ENCODE results near the gene ACYP1.
A peak's percentile ranks its signal among the peaks of the same experiment; 100 is the strongest.

Gene ACYP1

GRCh38 chr14:75063491-75064204, at the start of gene ACYP1:
TSS of gene ACYP1 (minus strand) at chr14:75064024. CDS start at chr14:75063553, 471 bp downstream.
- peak; percentile 95 for DNase-seq (ENCODE audit: low spot score)

- DNase-seq (ENCODE audit: low spot score), result no peak
These were observed 46.1 kb upstream of the ACYP1 start for GRCh38 chr14:75109877-75110276.

GRCh38 chr14:75107186-75107585, 43.4 kb upstream of the ACYP1 start:
- no peak for DNase-seq (ENCODE audit: low spot score)

- no peak for DNase-seq (ENCODE audit: low spot score)
These were observed 37.7 kb upstream of the ACYP1 start for GRCh38 chr14:75101491-75101890.

GRCh38 chr14:75098682-75099081, 34.9 kb upstream of the ACYP1 start:
- DNase-seq (ENCODE audit: low spot score), result no peak

- no peak for DNase-seq (ENCODE audit: low spot score)
These were observed 34.4 kb upstream of the ACYP1 start for GRCh38 chr14:75098212-75098611.

GRCh38 chr14:75096959-75097358, 33.1 kb upstream of the ACYP1 start:
- DNase-seq (ENCODE audit: low spot score), result no peak

- DNase-seq (ENCODE audit: low spot score), result no peak
These were observed 31.9 kb upstream of the ACYP1 start for GRCh38 chr14:75095690-75096089.

GRCh38 chr14:75094896-75095295, 31.1 kb upstream of the ACYP1 start:
- DNase-seq (ENCODE audit: low spot score), result no peak

GRCh38 chr14:75092698-75093097, 28.9 kb upstream of the ACYP1 start:
- no peak for DNase-seq (ENCODE audit: low spot score)

GRCh38 chr14:75091251-75091650, 27.4 kb upstream of the ACYP1 start:
- no peak for DNase-seq (ENCODE audit: low spot score)

GRCh38 chr14:75090353-75090752, 26.5 kb upstream of the ACYP1 start:
- DNase-seq (ENCODE audit: low spot score), result no peak

GRCh38 chr14:75088566-75089373, 24.9 kb upstream of the ACYP1 start:
- DNase-seq (ENCODE audit: low spot score), result no peak

- DNase-seq (ENCODE audit: low spot score), result no peak
These were observed 24.3 kb upstream of the ACYP1 start for GRCh38 chr14:75088153-75088552.

- no peak for DNase-seq (ENCODE audit: low spot score)
These were observed 20.7 kb upstream of the ACYP1 start for GRCh38 chr14:75084513-75084912.

GRCh38 chr14:75083271-75083670, 19.4 kb upstream of the ACYP1 start:
- no peak for DNase-seq (ENCODE audit: low spot score)

GRCh38 chr14:75081660-75082229, 17.9 kb upstream of the ACYP1 start:
- no peak for DNase-seq (ENCODE audit: low spot score)

GRCh38 chr14:75079521-75079920, 15.7 kb upstream of the ACYP1 start:
- no peak for DNase-seq (ENCODE audit: low spot score)

GRCh38 chr14:75077794-75078193, 14.0 kb upstream of the ACYP1 start:
- no peak for DNase-seq (ENCODE audit: low spot score)

- DNase-seq (ENCODE audit: low spot score), result no peak
These were observed 6.6 kb upstream of the ACYP1 start for GRCh38 chr14:75070383-75070782.

GRCh38 chr14:75069811-75070145, 6.0 kb upstream of the ACYP1 start:
- no peak for DNase-seq (ENCODE audit: low spot score)

GRCh38 chr14:75069121-75069810, 5.4 kb upstream of the ACYP1 start, which contains the start of gene ZC2HC1C:
TSS of gene ZC2HC1C (plus strand) at chr14:75069641. CDS start at chr14:75070574, 933 bp downstream.
- DNase-seq (ENCODE audit: low spot score), result peak; percentile 97

Data from left forelimb (tissue), 1 donor.